GM18505 (cell line): ENCODE results near the gene AFM.

Source experiments
- ATAC-seq: cut with Tn5 transposase; IDR thresholded peaks from one replicate; pipeline ENCODE4 v1.9.1; 2021; ENCODE audit not compliant: unreplicated experiment
- POLR2A ChIP-seq: IDR thresholded peaks from 4 replicates; pipeline ENCODE4 v1.6.1; 2011; ENCODE audit warnings: borderline replicate concordance; ENCODE audit not compliant: insufficient read depth, insufficient read length; ENCODE audit errors: extremely low read depth

Gene AFM

GRCh38 chr4:73481358-73481757 lies at the start of gene AFM:
Gene AFM, plus strand, starts transcription at chr4:73481745. Its CDS starts 31 bp downstream, at chr4:73481776.
- no peak for ATAC-seq
- no peak for TF ChIP-seq POLR2A

DNA sequence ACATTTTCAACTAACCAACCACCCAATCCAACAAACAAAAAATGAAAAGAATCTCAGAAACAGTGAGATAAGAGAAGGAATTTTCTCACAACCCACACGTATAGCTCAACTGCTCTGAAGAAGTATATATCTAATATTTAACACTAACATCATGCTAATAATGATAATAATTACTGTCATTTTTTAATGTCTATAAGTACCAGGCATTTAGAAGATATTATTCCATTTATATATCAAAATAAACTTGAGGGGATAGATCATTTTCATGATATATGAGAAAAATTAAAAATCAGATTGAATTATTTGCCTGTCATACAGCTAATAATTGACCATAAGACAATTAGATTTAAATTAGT lies 49.8 kb upstream of the AFM start:
- no peak for TF ChIP-seq POLR2A
- ATAC-seq = no peak

DNA sequence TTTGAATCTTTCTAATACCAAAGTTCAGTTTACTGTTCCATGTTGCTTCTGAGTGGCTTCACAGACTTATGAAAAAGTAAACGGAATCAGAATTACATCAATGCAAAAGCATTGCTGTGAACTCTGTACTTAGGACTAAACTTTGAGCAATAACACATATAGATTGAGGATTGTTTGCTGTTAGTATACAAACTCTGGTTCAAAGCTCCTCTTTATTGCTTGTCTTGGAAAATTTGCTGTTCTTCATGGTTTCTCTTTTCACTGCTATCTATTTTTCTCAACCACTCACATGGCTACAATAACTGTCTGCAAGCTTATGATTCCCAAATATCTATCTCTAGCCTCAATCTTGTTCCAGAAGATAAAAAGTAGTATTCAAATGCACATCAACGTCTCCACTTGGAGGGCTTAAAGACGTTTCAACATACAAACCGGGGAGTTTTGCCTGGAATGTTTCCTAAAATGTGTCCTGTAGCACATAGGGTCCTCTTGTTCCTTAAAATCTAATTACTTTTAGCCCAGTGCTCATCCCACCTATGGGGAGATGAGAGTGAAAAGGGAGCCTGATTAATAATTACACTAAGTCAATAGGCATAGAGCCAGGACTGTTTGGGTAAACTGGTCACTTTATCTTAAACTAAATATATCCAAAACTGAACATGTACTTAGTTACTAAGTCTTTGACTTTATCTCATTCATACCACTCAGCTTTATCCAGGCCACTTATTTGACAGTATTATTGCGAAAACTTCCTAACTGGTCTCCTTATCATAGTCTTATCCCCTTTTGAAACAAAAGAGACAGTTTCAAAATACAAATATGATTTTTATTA lies 49.2 kb upstream of the AFM start:
- ATAC-seq = no peak
- no peak for TF ChIP-seq POLR2A

DNA sequence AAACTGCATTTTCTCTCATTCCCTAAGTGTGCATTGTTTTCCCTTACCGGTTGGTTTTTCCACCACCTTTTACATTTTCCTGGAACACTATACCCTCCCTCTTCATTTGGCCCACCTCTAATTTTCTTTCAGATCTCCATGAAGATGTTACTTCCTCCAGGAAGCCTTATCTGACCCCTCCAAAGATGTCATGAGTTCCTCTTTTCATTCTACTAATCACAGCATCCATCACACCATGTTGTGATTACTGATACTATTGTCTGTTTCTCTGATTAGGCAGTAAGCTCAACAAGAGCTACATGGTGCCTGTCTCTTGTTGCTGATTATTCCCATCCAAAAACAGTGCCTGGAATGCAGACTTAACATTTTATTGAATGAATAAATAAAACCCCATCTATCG lies 48.4 kb upstream of the AFM start:
- ATAC-seq = no peak
- no peak for TF ChIP-seq POLR2A

GRCh38 chr4:73434311-73434710 lies 47.2 kb upstream of the AFM start:
- no peak for TF ChIP-seq POLR2A
- ATAC-seq = peak; percentile 69

DNA sequence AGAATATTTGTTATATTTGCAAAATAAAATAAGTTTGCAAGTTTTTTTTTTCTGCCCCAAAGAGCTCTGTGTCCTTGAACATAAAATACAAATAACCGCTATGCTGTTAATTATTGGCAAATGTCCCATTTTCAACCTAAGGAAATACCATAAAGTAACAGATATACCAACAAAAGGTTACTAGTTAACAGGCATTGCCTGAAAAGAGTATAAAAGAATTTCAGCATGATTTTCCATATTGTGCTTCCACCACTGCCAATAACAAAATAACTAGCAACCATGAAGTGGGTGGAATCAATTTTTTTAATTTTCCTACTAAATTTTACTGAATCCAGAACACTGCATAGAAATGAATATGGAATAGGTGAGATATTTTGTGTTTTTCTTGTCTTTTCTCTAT lies 45.6 kb upstream of the AFM start, which contains the start of gene AFP:
AFP (plus strand) TSS at position 238 of the 400 bp plus-strand sequence; CDS start at position 280, 42 bp downstream.
- no peak for ATAC-seq

GRCh38 chr4:73436674-73437557 lies 44.6 kb upstream of the AFM start:
- no peak for ATAC-seq
- TF ChIP-seq POLR2A = no peak

More for the DNA sequence above, 45.6 kb upstream of the AFM start, which contains the start of gene AFP:
- no peak for TF ChIP-seq POLR2A

- no peak for ATAC-seq
- TF ChIP-seq POLR2A = no peak
Measured at GRCh38 chr4:73437558-73437956, 44.0 kb upstream of the AFM start.

- no peak for TF ChIP-seq POLR2A
Measured at GRCh38 chr4:73438048-73438447, 43.5 kb upstream of the AFM start.

DNA sequence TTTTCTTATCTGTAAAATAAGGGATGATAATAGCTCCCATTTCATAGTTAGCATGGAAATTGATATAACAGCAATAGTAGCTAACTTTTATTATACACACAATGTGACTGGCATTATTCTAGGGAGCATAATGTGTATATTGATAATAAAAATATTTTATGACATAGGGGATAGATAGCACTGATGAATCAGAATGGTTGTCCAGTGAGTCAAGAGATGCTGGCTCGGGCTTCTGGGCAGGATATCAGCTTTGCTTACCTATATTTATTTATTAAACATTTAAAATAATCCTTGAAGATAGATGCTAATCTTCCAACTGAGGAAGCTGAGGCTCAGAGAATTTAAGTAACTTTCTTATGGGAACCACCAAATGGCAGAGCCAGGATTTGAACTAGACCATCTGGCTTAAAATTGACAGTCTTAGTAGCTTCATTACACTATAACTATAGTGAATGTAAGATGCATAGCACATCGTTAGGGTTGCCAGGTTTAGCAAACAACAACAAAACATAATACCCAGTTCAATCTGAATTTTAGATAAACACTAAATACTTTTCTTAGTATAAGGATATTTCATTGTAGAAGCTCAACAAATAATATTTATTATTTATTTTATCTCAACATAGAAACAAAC lies 42.8 kb upstream of the AFM start:
- TF ChIP-seq POLR2A = no peak
- ATAC-seq = no peak

More at GRCh38 chr4:73438048-73438447, 43.5 kb upstream of the AFM start:
- ATAC-seq = no peak

- TF ChIP-seq POLR2A = no peak
- ATAC-seq = no peak
Measured at GRCh38 chr4:73439445-73439844, 42.1 kb upstream of the AFM start.

- no peak for TF ChIP-seq POLR2A
- ATAC-seq = no peak
Measured at GRCh38 chr4:73439991-73440390, 41.6 kb upstream of the AFM start.

DNA sequence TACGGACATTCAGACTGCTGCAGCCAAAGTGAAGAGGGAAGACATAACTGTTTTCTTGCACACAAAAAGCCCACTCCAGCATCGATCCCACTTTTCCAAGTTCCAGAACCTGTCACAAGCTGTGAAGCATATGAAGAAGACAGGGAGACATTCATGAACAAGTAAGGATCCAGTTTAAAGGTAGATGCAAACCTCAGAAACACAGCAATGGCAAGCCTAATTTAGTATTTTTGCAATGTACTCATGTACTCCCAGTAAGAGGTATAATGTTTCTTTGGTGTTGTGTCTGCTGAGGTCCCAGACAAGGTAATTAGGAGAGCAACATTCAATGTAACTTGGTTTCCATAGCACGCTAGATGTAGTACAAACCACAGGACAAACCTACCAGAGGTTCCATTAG lies 40.9 kb upstream of the AFM start:
- TF ChIP-seq POLR2A = no peak
- no peak for ATAC-seq

GRCh38 chr4:73442275-73442674 lies 39.3 kb upstream of the AFM start:
- no peak for TF ChIP-seq POLR2A
- no peak for ATAC-seq

- ATAC-seq = no peak
- no peak for TF ChIP-seq POLR2A
Measured at GRCh38 chr4:73443224-73443623, 38.3 kb upstream of the AFM start.
